ENCODE measurements around the gene KLF1. TPM values are rescaled to one million over a fixed set of nuclear protein-coding genes. Genes with fewer than 3 reads are reported as not detected.

Gene KLF1
- total RNA-seq, result under 1 TPM; 0.18 to 0.37 TPM

- ChIA-PET CTCF (interaction anchor here (0.6 to 0.9 kb wide), 3 partner anchors 39 to 206 kb away, joined by 3 read pairs; no protein-coding TSS in a partner anchor), POLR2A (no interaction called here)
- Mint-ChIP-seq H3K27ac (no peak within 1 kb of the TSS), H3K27me3 (no peaks in the 10 kb centered on the region), H3K4me1 (peaks cover 29% of the 10 kb centered on the region), H3K36me3 (ENCODE audit: low read depth) (peaks cover 4% of the 10 kb centered on the region), H3K9me3 (ENCODE audit: low read depth) (peaks cover 4% of the 10 kb centered on the region), H3K4me3 (peak within 1 kb of the TSS; percentile 37)
- ATAC-seq (no peak), DNase-seq (no peak)
- intact Hi-C loops (cut with DNase I, micrococcal nuclease), result loop anchor here in 1 of 2 experiments (5.0 kb wide), 1 partner anchor 210 kb away; no protein-coding TSS in a partner anchor
These were observed at the start of gene KLF1 for GRCh38 chr19:12886969-12887747. TSS of gene KLF1 (minus strand) at chr19:12887201. CDS start at chr19:12887140, 61 bp downstream.

- no peaks in the 10 kb centered on the region for H3K9me3 Mint-ChIP-seq (ENCODE audit: low read depth)
- H3K27ac Mint-ChIP-seq, result peak overlapping the region; percentile 77
- ChIA-PET CTCF (no interaction called here), POLR2A (no interaction called here)
- H3K27me3 Mint-ChIP-seq, result no peaks in the 10 kb centered on the region
- H3K4me1 Mint-ChIP-seq, result peaks cover 58% of the 10 kb centered on the region
- H3K36me3 Mint-ChIP-seq (ENCODE audit: low read depth), result peaks cover 46% of the 10 kb centered on the region
- DNase-seq (peak; percentile 20), ATAC-seq (no peak)
- H3K4me3 Mint-ChIP-seq, result no peak overlapping the region
- intact Hi-C loops (cut with DNase I, micrococcal nuclease), result loop anchor here (5.0 to 10.0 kb wide), 3 partner anchors 144 to 1068 kb away; partner anchors contain the start of genes JUNB (in 1 of the 2), RFX1 (in 1 of the 2) and TNPO2 (in 1 of the 2)
These were observed 49.6 kb upstream of the KLF1 start for GRCh38 chr19:12936582-12936981.

- CTCF ChIA-PET, result interaction anchor here (0.6 to 0.7 kb wide), 2 partner anchors 16 to 156 kb away, joined by 3 to 4 read pairs; partner anchors contain the start of gene SYCE2
- POLR2A ChIA-PET, result interaction anchor here (1.0 kb wide), 1 partner anchor 50 kb away, joined by 3 read pairs; no protein-coding TSS in a partner anchor
- peak; percentile 4 for DNase-seq
- no peak for ATAC-seq
- H3K36me3 Mint-ChIP-seq (ENCODE audit: low read depth), result peaks cover 42% of the 10 kb centered on the region
- H3K27me3 Mint-ChIP-seq, result no peaks in the 10 kb centered on the region
- intact Hi-C loops (cut with DNase I, micrococcal nuclease), result loop anchor here (5.0 to 10.0 kb wide), 3 partner anchors 143 to 1070 kb away; partner anchors contain the start of genes JUNB (in 1 of the 2), RFX1 (in 1 of the 2) and TNPO2 (in 1 of the 2)
- no peaks in the 10 kb centered on the region for H3K9me3 Mint-ChIP-seq (ENCODE audit: low read depth)
- H3K27ac Mint-ChIP-seq, result no peak overlapping the region
- H3K4me1 Mint-ChIP-seq, result peaks cover 48% of the 10 kb centered on the region
- no peak overlapping the region for H3K4me3 Mint-ChIP-seq
These were observed 48.1 kb upstream of the KLF1 start for GRCh38 chr19:12935071-12935470.

GRCh38 chr19:12933287-12934072, 46.5 kb upstream of the KLF1 start, which contains the start of gene FARSA:
TSS of gene FARSA (minus strand) at chr19:12933711. CDS start at chr19:12933696, 15 bp downstream.
- Mint-ChIP-seq H3K4me3 (peak within 1 kb of the TSS; percentile 99), H3K36me3 (ENCODE audit: low read depth) (peaks cover 36% of the 10 kb centered on the region), H3K27ac (peak within 1 kb of the TSS; percentile 94), H3K27me3 (no peaks in the 10 kb centered on the region), H3K9me3 (ENCODE audit: low read depth) (no peaks in the 10 kb centered on the region), H3K4me1 (peaks cover 39% of the 10 kb centered on the region)
- intact Hi-C loops (cut with DNase I, micrococcal nuclease), result loop anchor here (1.0 to 10.0 kb wide), 9 partner anchors 12 to 1071 kb away; partner anchors contain the start of genes SYCE2 (in 2 of the 2), DHPS (in 1 of the 2), GADD45GIP1 (in 1 of the 2) and GCDH (in 1 of the 2)
- ChIA-PET POLR2A (interaction anchor here (1.0 to 1.3 kb wide), 2 partner anchors 42 to 48 kb away, joined by 3 to 4 read pairs; partner anchors contain the start of gene GCDH), CTCF (interaction anchor here (1.0 to 1.7 kb wide), 4 partner anchors 20 to 32 kb away, joined by 3 to 4 read pairs (median 4); no protein-coding TSS in a partner anchor)
- ATAC-seq (peak; percentile 69), DNase-seq (peak; percentile 96)

GRCh38 chr19:12932392-12933286, 45.6 kb upstream of the KLF1 start:
- peak overlapping the region; percentile 99 for H3K4me3 Mint-ChIP-seq
- POLR2A ChIA-PET, result interaction anchor here (1.0 to 1.3 kb wide), 3 partner anchors 41 to 48 kb away, joined by 3 to 4 read pairs (median 3); partner anchors contain the start of gene GCDH

GRCh38 chr19:12930002-12930645, 43.1 kb upstream of the KLF1 start:
- Mint-ChIP-seq H3K9me3 (ENCODE audit: low read depth) (no peaks in the 10 kb centered on the region), H3K36me3 (ENCODE audit: low read depth) (peaks cover 54% of the 10 kb centered on the region), H3K4me3 (no peak overlapping the region), H3K4me1 (peaks cover 22% of the 10 kb centered on the region), H3K27me3 (no peaks in the 10 kb centered on the region), H3K27ac (no peak overlapping the region)
- ChIA-PET CTCF (interaction anchor here (0.6 to 0.9 kb wide), 3 partner anchors 17 to 39 kb away, joined by 3 to 5 read pairs (median 4); partner anchors contain the start of gene GCDH), POLR2A (no interaction called here)
- no peak for DNase-seq
- intact Hi-C loops (cut with DNase I, micrococcal nuclease), result loop anchor here in 1 of 2 experiments (10.0 kb wide), 1 partner anchor 1075 kb away; the partner anchor contains the start of gene RFX1
- no peak for ATAC-seq

More at GRCh38 chr19:12932392-12933286, 45.6 kb upstream of the KLF1 start:
- intact Hi-C loops (cut with DNase I, micrococcal nuclease), result loop anchor here (1.0 to 10.0 kb wide), 9 partner anchors 13 to 1072 kb away; partner anchors contain the start of genes SYCE2 (in 2 of the 2), DHPS (in 1 of the 2), GADD45GIP1 (in 1 of the 2) and GCDH (in 1 of the 2)
- DNase-seq, result peak; percentile 3
- no peaks in the 10 kb centered on the region for H3K27me3 Mint-ChIP-seq
- no peaks in the 10 kb centered on the region for H3K9me3 Mint-ChIP-seq (ENCODE audit: low read depth)
- peaks cover 35% of the 10 kb centered on the region for H3K4me1 Mint-ChIP-seq
- H3K36me3 Mint-ChIP-seq (ENCODE audit: low read depth), result peaks cover 39% of the 10 kb centered on the region
- CTCF ChIA-PET, result interaction anchor here (1.0 to 1.7 kb wide), 5 partner anchors 12 to 33 kb away, joined by 3 to 4 read pairs (median 4); no protein-coding TSS in a partner anchor
- no peak for ATAC-seq
- H3K27ac Mint-ChIP-seq, result peak overlapping the region; percentile 94

GRCh38 chr19:12924621-12925310, 37.8 kb upstream of the KLF1 start:
- CTCF ChIA-PET, result no interaction called here
- POLR2A ChIA-PET, result no interaction called here
- Mint-ChIP-seq H3K9me3 (ENCODE audit: low read depth) (no peaks in the 10 kb centered on the region), H3K27ac (no peak overlapping the region), H3K27me3 (no peaks in the 10 kb centered on the region), H3K4me1 (peaks cover 2% of the 10 kb centered on the region), H3K4me3 (no peak overlapping the region), H3K36me3 (ENCODE audit: low read depth) (peaks cover 57% of the 10 kb centered on the region)
- no peak for ATAC-seq
- no peak for DNase-seq
- intact Hi-C loops (cut with DNase I, micrococcal nuclease), result no loop called here

GRCh38 chr19:12922959-12923358, 36.0 kb upstream of the KLF1 start:
- ATAC-seq (no peak), DNase-seq (no peak)
- Mint-ChIP-seq H3K27me3 (no peaks in the 10 kb centered on the region), H3K4me3 (no peak overlapping the region), H3K4me1 (peaks cover 13% of the 10 kb centered on the region), H3K36me3 (ENCODE audit: low read depth) (peaks cover 49% of the 10 kb centered on the region), H3K27ac (no peak overlapping the region), H3K9me3 (ENCODE audit: low read depth) (no peaks in the 10 kb centered on the region)
- intact Hi-C loops (cut with DNase I, micrococcal nuclease), result no loop called here
- CTCF ChIA-PET, result no interaction called here
- POLR2A ChIA-PET, result no interaction called here

GRCh38 chr19:12921047-12921446, 34.0 kb upstream of the KLF1 start:
- intact Hi-C loops (cut with DNase I, micrococcal nuclease), result no loop called here
- peaks cover 38% of the 10 kb centered on the region for H3K36me3 Mint-ChIP-seq (ENCODE audit: low read depth)
- POLR2A ChIA-PET, result interaction anchor here (0.6 to 0.9 kb wide), 2 partner anchors 75 to 198 kb away, joined by 4 to 5 read pairs; no protein-coding TSS in a partner anchor
- peak overlapping the region; percentile 17 for H3K27ac Mint-ChIP-seq
- no peaks in the 10 kb centered on the region for H3K27me3 Mint-ChIP-seq
- CTCF ChIA-PET, result interaction anchor here (0.6 to 1.4 kb wide), 5 partner anchors 11 to 56 kb away, joined by 3 to 4 read pairs (median 3); no protein-coding TSS in a partner anchor
- H3K9me3 Mint-ChIP-seq (ENCODE audit: low read depth), result no peaks in the 10 kb centered on the region
- H3K4me3 Mint-ChIP-seq, result no peak overlapping the region
- ATAC-seq (no peak), DNase-seq (no peak)
- peaks cover 13% of the 10 kb centered on the region for H3K4me1 Mint-ChIP-seq
